ENCODE results near the gene SH2B2.

- TF ChIP-seq EZH2 (IDR thresholded peaks at IDR 0.05; ENCODE audit: borderline replicate concordance, low read depth, low read length, severe bottlenecking) (no peak), POLR2A (IDR thresholded peaks at IDR 0.05; ENCODE audit: low read depth, low read length) (no peak), CTCF (IDR thresholded peaks at IDR 0.05; ENCODE audit: extremely low read depth in 1 of 2, insufficient read depth in 1 of 2, low read depth in 1 of 2, low read length in 2 of 2) (no peak), MAX (IDR thresholded peaks at IDR 0.05; ENCODE audit: insufficient read depth, insufficient read length) (no peak)
These were observed 16.3 kb upstream of the SH2B2 start for GRCh38 chr7:102270178-102270887.

All from endothelial cell of umbilical vein (primary cell).